ENCODE measurements around the gene TMEM253. TPM values are rescaled to one million over a fixed set of nuclear protein-coding genes. Genes with fewer than 3 reads are reported as not detected.

The TMEM253 gene
- total RNA-seq, 1 donor from 2014 or later, result not detected

GRCh38 chr14:21071225-21072030, 29.4 kb upstream of the TMEM253 start:
- H3K27ac ChIP-seq, result peak overlapping the region; percentile 95
- no peaks in the 10 kb centered on the region for H3K27me3 ChIP-seq
- H3K9me3 ChIP-seq, result no peaks in the 10 kb centered on the region
- TF ChIP-seq, protein P1, sequence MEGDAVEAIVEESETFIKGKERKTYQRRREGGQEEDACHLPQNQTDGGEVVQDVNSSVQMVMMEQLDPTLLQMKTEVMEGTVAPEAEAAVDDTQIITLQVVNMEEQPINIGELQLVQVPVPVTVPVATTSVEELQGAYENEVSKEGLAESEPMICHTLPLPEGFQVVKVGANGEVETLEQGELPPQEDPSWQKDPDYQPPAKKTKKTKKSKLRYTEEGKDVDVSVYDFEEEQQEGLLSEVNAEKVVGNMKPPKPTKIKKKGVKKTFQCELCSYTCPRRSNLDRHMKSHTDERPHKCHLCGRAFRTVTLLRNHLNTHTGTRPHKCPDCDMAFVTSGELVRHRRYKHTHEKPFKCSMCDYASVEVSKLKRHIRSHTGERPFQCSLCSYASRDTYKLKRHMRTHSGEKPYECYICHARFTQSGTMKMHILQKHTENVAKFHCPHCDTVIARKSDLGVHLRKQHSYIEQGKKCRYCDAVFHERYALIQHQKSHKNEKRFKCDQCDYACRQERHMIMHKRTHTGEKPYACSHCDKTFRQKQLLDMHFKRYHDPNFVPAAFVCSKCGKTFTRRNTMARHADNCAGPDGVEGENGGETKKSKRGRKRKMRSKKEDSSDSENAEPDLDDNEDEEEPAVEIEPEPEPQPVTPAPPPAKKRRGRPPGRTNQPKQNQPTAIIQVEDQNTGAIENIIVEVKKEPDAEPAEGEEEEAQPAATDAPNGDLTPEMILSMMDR (IDR thresholded peaks at IDR 0.05), result no peak
- TF ChIP-seq POLR2A (IDR thresholded peaks at IDR 0.05), result peak in 1 of 2 donors; percentile 43
- peak in 1 of 2 donors; percentile 79 for TF ChIP-seq POLR2AphosphoS5 (IDR thresholded peaks at IDR 0.05; ENCODE audit: insufficient read depth in 1 of 2, low read depth in 1 of 2)
- peak in 1 of 2 donors; percentile 93 for DNase-seq (ENCODE audit: extremely low spot score in 2 of 2)
- peak overlapping the region; percentile 71 to 73 for H3K4me3 ChIP-seq
- peaks cover 61% of the 10 kb centered on the region for H3K4me1 ChIP-seq
- intact Hi-C loops (cut with DNase I), result no loop called here
- peaks cover 0 to 23% of the 10 kb centered on the region in 2 donors for H3K36me3 ChIP-seq

- TF ChIP-seq, protein P1 (IDR thresholded peaks at IDR 0.05), result no peak
- TF ChIP-seq POLR2A (IDR thresholded peaks at IDR 0.05) (peak in 1 of 2 donors; percentile 32), POLR2AphosphoS5 (IDR thresholded peaks at IDR 0.05; ENCODE audit: insufficient read depth in 1 of 2, low read depth in 1 of 2) (peak in 1 of 2 donors; percentile 18)
- H3K36me3 ChIP-seq, result peaks cover 0 to 29% of the 10 kb centered on the region in 2 donors
- H3K4me1 ChIP-seq, result peaks cover 61% of the 10 kb centered on the region
- no peak for DNase-seq (ENCODE audit: extremely low spot score in 2 of 2)
- peak overlapping the region; percentile 95 for H3K27ac ChIP-seq
- intact Hi-C loops (cut with DNase I), result no loop called here
- H3K27me3 ChIP-seq, result no peaks in the 10 kb centered on the region
- peak overlapping the region; percentile 71 to 73 for H3K4me3 ChIP-seq
- no peaks in the 10 kb centered on the region for H3K9me3 ChIP-seq
Observed at GRCh38 chr14:21072031-21072473, 28.8 kb upstream of the TMEM253 start.

- no peak overlapping the region for H3K4me3 ChIP-seq
- H3K27me3 ChIP-seq, result no peaks in the 10 kb centered on the region
- TF ChIP-seq, protein P1 (IDR thresholded peaks at IDR 0.05), result no peak
- TF ChIP-seq POLR2A (IDR thresholded peaks at IDR 0.05) (no peak), POLR2AphosphoS5 (IDR thresholded peaks at IDR 0.05; ENCODE audit: insufficient read depth in 1 of 2, low read depth in 1 of 2) (no peak)
- peak overlapping the region; percentile 95 for H3K27ac ChIP-seq
- DNase-seq (ENCODE audit: extremely low spot score in 2 of 2), result no peak
- no peaks in the 10 kb centered on the region for H3K9me3 ChIP-seq
- intact Hi-C loops (cut with DNase I), result no loop called here
- peaks cover 61% of the 10 kb centered on the region for H3K4me1 ChIP-seq
- H3K36me3 ChIP-seq, result peaks cover 0 to 32% of the 10 kb centered on the region in 2 donors
Observed at GRCh38 chr14:21072781-21073339, 28.0 kb upstream of the TMEM253 start.

DNA sequence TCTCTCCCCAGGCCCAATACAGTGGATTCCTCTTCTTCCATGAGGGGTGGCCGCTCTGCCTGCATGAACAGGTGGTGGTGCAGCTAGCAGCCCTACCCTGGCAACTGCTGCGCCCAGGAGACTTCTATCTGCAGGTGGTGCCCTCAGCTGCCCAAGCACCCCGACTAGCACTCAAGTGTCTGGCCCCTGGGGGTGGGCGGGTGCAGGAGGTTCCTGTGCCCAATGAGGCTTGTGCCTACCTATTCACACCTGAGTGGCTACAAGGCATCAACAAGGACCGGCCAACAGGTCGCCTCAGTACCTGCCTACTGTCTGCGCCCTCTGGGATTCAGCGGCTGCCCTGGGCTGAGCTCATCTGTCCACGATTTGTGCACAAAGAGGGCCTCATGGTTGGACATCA, 26.9 kb upstream of the TMEM253 start:
- TF ChIP-seq POLR2A (IDR thresholded peaks at IDR 0.05) (no peak), POLR2AphosphoS5 (IDR thresholded peaks at IDR 0.05; ENCODE audit: insufficient read depth in 1 of 2, low read depth in 1 of 2) (no peak)
- TF ChIP-seq, protein P1 (IDR thresholded peaks at IDR 0.05), result no peak
- peaks cover 53% of the 10 kb centered on the region for H3K4me1 ChIP-seq
- peaks cover 0 to 41% of the 10 kb centered on the region in 2 donors for H3K36me3 ChIP-seq
- no peaks in the 10 kb centered on the region for H3K27me3 ChIP-seq
- no peaks in the 10 kb centered on the region for H3K9me3 ChIP-seq
- H3K27ac ChIP-seq, result no peak overlapping the region
- intact Hi-C loops (cut with DNase I), result no loop called here
- DNase-seq (ENCODE audit: extremely low spot score in 2 of 2), result no peak
- no peak overlapping the region for H3K4me3 ChIP-seq

Data from vagina (tissue), 2 donors.